K562 (cell line): ENCODE data around the gene ITGB2. TPM values are rescaled to one million over a fixed set of nuclear protein-coding genes. Genes with fewer than 3 reads are reported as not detected.

Source experiments
- CBX1 ChIP-seq: sonication (generic); IDR thresholded peaks from 2 replicates; pipeline ENCODE4 v1.6.1; 2016; ENCODE audit warnings: antibody characterized with exemption, low read depth, mild to moderate bottlenecking
- CCAR2 ChIP-seq: fragments of 200-400 bp; formaldehyde crosslinking; IDR thresholded peaks from 2 replicates; pipeline ENCODE4 v1.6.1; 2017; ENCODE audit warnings: mild to moderate bottlenecking, low read depth, low read length
- CEBPB ChIP-seq: fragments of 450-650 bp; IDR thresholded peaks from 2 replicates; pipeline ENCODE4 v1.6.1; 2016; ENCODE audit warnings: missing genetic modification characterization, missing compliant biosample characterization
- HOXB6 ChIP-seq: fragments of 250-450 bp; sonication (Bioruptor Pico); IDR thresholded peaks from 2 replicates; pipeline ENCODE4 v1.5.1; 2022; ENCODE audit warnings: mild to moderate bottlenecking, borderline replicate concordance
- KDM1A ChIP-seq, 2 experiments: fragments of 450-650 bp; IDR thresholded peaks; 2 replicates each; pipeline ENCODE4 v1.6.1; 2016; ENCODE audit warnings: mild to moderate bottlenecking in 2 of 2
- MYNN ChIP-seq, 2 experiments: sonication (generic); formaldehyde crosslinking in 1 of 2; IDR thresholded peaks; 2 replicates each; pipeline versions ENCODE4 v1.5.0 to v1.6.1; 2016 to 2020; ENCODE audit warnings: antibody characterized with exemption in 1 of 2, missing genetic modification reagents in 1 of 2
- NFIX ChIP-seq: fragments of 250-450 bp; sonication (Bioruptor Pico); IDR thresholded peaks from 2 replicates; pipeline ENCODE4 v1.4.0; 2020; ENCODE audit warnings: low read depth, mild to moderate bottlenecking, moderate library complexity
- NFXL1 ChIP-seq: fragments of 450-650 bp; formaldehyde crosslinking; IDR thresholded peaks from 2 replicates; pipeline ENCODE4 v1.4.0; 2021; ENCODE audit warnings: mild to moderate bottlenecking
- RAD21 ChIP-seq, 2 experiments: fragments of 250-450 bp in 1 of 2; fragments of 450-650 bp in 1 of 2; sonication (Bioruptor Pico) in 1 of 2; formaldehyde crosslinking in 1 of 2; IDR thresholded peaks in 1 of 2; conservative IDR thresholded peaks in 1 of 2; 2 replicates each; pipeline versions ENCODE4 v1.4.0 to v1.8.0; 2020 to 2022; ENCODE audit warnings: mild to moderate bottlenecking in 2 of 2, moderate library complexity in 1 of 2
- RB1 ChIP-seq: fragments of 450-650 bp; IDR thresholded peaks from 2 replicates; pipeline ENCODE4 v1.6.1; 2017; ENCODE audit warnings: low read depth, mild to moderate bottlenecking
- RUNX1 ChIP-seq: sonication (generic); IDR thresholded peaks from 2 replicates; pipeline ENCODE4 v1.6.1; 2016; ENCODE audit warnings: antibody characterized with exemption, low read depth
- SAFB ChIP-seq: fragments of 200-400 bp; formaldehyde crosslinking; IDR thresholded peaks from 2 replicates; pipeline ENCODE4 v1.6.1; 2017; ENCODE audit warnings: low read depth, low read length, borderline replicate concordance
- SNIP1 ChIP-seq: fragments of 450-650 bp; IDR thresholded peaks from 2 replicates; pipeline ENCODE4 v1.7.1; 2017; ENCODE audit warnings: low read depth, mild to moderate bottlenecking
- U2AF1 ChIP-seq: fragments of 200-400 bp; formaldehyde crosslinking; optimal IDR thresholded peaks from 2 replicates; pipeline ENCODE3; 2017; ENCODE audit warnings: mild to moderate bottlenecking, low read depth, low read length, moderate library complexity
- ZFPM2 ChIP-seq: fragments of 250-450 bp; sonication (Bioruptor Pico); IDR thresholded peaks from 2 replicates; pipeline ENCODE4 v1.5.1; 2022; ENCODE audit warnings: mild to moderate bottlenecking
- ZNF41 ChIP-seq: fragments of 250-450 bp; sonication (Bioruptor Pico); conservative IDR thresholded peaks from 2 replicates; pipeline ENCODE4 v1.4.0; 2020; ENCODE audit warnings: mild to moderate bottlenecking
- ZNF431 ChIP-seq: sonication (generic); formaldehyde crosslinking; IDR thresholded peaks from 2 replicates; pipeline ENCODE4 v1.8.0; 2022; ENCODE audit warnings: mild to moderate bottlenecking, missing genetic modification reagents
- ZNF766 ChIP-seq: fragments of 200-800 bp; sonication (Bioruptor generic); conservative IDR thresholded peaks from 2 replicates; pipeline ENCODE4 v1.6.1; 2016; ENCODE audit warnings: missing genetic modification characterization, missing compliant biosample characterization
- polyA plus RNA-seq, 8 experiments: library from polyadenylated mRNA; depleted of rRNA in 4 of 8; stranded (reverse) in 5 of 8; unstranded in 3 of 8; fragments of >200 nt; fragmentation: Nextera tagmentation in 2 of 8; fragmentation: Illumina TruSeq in 1 of 8; extraction: Ambion mirVana in 2 of 8; extraction: Trizol in 1 of 8; gene quantifications; 2 replicates each; pipeline versions ENCODE4 v1.2.1 to v1.2.3, GENCODE V29; 2011 to 2014; ENCODE audit warnings: inconsistent platforms in 1 of 8, missing spikeins in 1 of 8
- total RNA-seq, 7 experiments: library from RNA; depleted of rRNA in 6 of 7; stranded (reverse); fragments of >200 nt in 6 of 7; fragmentation: Illumina TruSeq in 2 of 7; extraction: Trizol in 2 of 7; gene quantifications; 2 replicates each; pipeline versions ENCODE4 v1.2.1 to v1.2.3, GENCODE V29; 2011 to 2021; ENCODE audit warnings: low replicate concordance in 1 of 7
- TF ChIP-seq, protein P1 (sequence below): fragments of 450-650 bp; IDR thresholded peaks from 2 replicates; pipeline ENCODE4 v1.6.1; 2016; ENCODE audit warnings: low read depth
- TF ChIP-seq, protein P2 (sequence below): fragments of 250-450 bp; sonication (Bioruptor Pico); IDR thresholded peaks from 2 replicates; pipeline ENCODE4 v1.4.0; 2020; ENCODE audit warnings: mild to moderate bottlenecking, moderate library complexity

Gene ITGB2
- total and polyA plus RNA-seq, 9 of the 15 experiments (the other 6 are each of a cell fraction or from before 2014, with no cell fraction given), result 0.07 to 1.3 (median 0.51) TPM; not detected in 2

DNA sequence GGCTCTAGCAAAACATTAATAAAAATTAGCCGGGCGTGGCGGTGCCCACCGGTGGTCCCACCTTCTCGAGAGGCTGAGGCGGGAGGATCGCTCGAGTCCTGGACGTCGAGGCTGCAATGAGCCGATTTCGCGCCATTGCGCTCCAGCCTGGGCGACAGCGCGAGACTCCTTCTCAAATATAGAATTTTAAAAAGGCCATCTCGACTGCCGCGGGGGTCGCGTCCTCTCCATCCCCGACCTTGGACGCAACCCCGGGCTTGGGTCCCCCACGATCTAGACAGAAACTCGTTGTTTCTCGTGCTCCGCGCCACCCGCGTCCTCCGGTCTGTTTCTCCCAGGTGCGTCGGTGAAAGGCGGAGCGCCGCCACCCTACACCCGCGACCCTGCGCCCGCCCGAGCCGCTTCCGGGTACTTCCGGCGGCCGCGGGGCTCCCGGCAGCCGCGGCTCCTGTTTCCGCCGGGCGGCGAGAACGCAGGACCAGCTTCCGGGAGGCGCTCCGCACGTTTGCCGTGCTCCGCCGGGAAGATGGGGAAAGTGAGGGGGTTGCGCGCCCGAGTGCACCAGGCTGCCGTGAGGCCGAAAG is 18.9 kb upstream of the ITGB2 start, which contains the start of gene SLX9 (continued):
- TF ChIP-seq RAD21 (CRISPR knock-in tag; conservative IDR thresholded peaks at IDR 0.05 in 1 of 2, IDR thresholded peaks at IDR 0.05 in 1 of 2) (no peak; a peak in 1 of 4 replicates), ZFPM2 (CRISPR knock-in tag) (no peak), NFXL1 (CRISPR knock-in tag) (no peak), CBX1 (peak; percentile 93; the same call in 1 of the 2 replicates), NFIX (CRISPR knock-in tag) (no peak), CCAR2 (no peak), SAFB (peak; percentile 66; the same call in 1 of the 2 replicates), ZNF431 (CRISPR knock-in tag) (0 out of 2 replicates have a peak, but pooled peaks have one; percentile 43), ZNF41 (CRISPR knock-in tag) (0 out of 2 replicates have a peak, but pooled peaks have one; percentile 65), MYNN (IDR thresholded peaks at IDR 0.05) (no peak), MYNN (CRISPR knock-in tag; IDR thresholded peaks at IDR 0.05) (no peak), KDM1A (IDR thresholded peaks at IDR 0.05) (no peak), RUNX1 (0 out of 2 replicates have a peak, but pooled peaks have one; percentile 40), CEBPB (tag) (no peak), RB1 (peak; percentile 100), U2AF1 (peak; percentile 96), HOXB6 (CRISPR knock-in tag) (no peak; the same call in 1 of the 2 replicates), SNIP1 (no peak), ZNF766 (peak; percentile 71; the same call in 1 of the 2 replicates)
- TF ChIP-seq, protein P1, sequence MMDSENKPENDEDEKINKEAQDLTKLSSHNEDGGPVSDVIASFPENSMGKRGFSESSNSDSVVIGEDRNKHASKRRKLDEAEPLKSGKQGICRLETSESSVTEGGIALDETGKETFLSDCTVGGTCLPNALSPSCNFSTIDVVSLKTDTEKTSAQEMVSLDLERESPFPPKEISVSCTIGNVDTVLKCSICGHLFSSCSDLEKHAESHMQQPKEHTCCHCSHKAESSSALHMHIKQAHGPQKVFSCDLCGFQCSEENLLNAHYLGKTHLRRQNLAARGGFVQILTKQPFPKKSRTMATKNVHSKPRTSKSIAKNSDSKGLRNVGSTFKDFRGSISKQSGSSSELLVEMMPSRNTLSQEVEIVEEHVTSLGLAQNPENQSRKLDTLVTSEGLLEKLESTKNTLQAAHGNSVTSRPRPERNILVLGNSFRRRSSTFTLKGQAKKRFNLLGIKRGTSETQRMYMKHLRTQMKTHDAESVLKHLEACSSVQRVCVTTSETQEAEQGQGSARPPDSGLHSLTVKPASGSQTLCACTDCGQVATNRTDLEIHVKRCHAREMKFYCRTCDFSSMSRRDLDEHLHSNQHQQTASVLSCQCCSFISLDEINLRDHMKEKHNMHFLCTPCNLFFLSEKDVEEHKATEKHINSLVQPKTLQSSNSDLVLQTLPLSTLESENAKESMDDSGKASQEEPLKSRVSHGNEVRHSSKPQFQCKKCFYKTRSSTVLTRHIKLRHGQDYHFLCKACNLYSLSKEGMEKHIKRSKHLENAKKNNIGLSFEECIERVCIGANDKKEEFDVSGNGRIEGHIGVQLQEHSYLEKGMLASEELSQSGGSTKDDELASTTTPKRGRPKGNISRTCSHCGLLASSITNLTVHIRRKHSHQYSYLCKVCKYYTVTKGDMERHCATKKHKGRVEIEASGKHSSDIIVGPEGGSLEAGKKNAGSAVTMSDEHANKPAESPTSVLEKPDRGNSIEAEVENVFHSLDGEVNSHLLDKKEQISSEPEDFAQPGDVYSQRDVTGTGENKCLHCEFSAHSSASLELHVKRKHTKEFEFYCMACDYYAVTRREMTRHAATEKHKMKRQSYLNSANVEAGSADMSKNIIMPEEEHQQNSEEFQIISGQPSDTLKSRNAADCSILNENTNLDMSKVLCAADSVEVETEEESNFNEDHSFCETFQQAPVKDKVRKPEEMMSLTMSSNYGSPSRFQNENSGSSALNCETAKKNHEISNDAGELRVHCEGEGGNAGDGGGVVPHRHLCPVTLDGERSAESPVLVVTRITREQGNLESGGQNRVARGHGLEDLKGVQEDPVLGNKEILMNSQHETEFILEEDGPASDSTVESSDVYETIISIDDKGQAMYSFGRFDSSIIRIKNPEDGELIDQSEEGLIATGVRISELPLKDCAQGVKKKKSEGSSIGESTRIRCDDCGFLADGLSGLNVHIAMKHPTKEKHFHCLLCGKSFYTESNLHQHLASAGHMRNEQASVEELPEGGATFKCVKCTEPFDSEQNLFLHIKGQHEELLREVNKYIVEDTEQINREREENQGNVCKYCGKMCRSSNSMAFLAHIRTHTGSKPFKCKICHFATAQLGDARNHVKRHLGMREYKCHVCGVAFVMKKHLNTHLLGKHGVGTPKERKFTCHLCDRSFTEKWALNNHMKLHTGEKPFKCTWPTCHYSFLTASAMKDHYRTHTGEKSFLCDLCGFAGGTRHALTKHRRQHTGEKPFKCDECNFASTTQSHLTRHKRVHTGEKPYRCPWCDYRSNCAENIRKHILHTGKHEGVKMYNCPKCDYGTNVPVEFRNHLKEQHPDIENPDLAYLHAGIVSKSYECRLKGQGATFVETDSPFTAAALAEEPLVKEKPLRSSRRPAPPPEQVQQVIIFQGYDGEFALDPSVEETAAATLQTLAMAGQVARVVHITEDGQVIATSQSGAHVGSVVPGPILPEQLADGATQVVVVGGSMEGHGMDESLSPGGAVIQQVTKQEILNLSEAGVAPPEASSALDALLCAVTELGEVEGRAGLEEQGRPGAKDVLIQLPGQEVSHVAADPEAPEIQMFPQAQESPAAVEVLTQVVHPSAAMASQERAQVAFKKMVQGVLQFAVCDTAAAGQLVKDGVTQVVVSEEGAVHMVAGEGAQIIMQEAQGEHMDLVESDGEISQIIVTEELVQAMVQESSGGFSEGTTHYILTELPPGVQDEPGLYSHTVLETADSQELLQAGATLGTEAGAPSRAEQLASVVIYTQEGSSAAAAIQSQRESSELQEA, result no peak
- TF ChIP-seq, protein P2, sequence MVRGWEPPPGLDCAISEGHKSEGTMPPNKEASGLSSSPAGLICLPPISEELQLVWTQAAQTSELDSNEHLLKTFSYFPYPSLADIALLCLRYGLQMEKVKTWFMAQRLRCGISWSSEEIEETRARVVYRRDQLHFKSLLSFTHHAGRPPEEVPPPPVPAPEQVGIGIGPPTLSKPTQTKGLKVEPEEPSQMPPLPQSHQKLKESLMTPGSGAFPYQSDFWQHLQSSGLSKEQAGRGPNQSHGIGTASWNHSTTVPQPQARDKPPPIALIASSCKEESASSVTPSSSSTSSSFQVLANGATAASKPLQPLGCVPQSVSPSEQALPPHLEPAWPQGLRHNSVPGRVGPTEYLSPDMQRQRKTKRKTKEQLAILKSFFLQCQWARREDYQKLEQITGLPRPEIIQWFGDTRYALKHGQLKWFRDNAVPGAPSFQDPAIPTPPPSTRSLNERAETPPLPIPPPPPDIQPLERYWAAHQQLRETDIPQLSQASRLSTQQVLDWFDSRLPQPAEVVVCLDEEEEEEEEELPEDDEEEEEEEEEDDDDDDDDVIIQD, result peak; percentile 24; the same call in 1 of the 2 replicates
